ENCODE results near the gene VRK3.
A peak's percentile ranks its signal among the peaks of the same experiment; 100 is the strongest.
"Not testable (repeated sequence)": the region's sequence is repeated elsewhere in the genome, so short reads cannot be mapped to it uniquely, and the experiment has no call there.

The VRK3 gene

GRCh38 chr19:49986354-49986753 is 38.8 kb downstream of the VRK3 start:
- no peak for DNase-seq

GRCh38 chr19:49985871-49986270 is 39.3 kb downstream of the VRK3 start:
- no peak for DNase-seq

GRCh38 chr19:49984491-49984890 is 40.7 kb downstream of the VRK3 start:
- DNase-seq = no peak

GRCh38 chr19:49983645-49984229 is 41.4 kb downstream of the VRK3 start:
- peak; percentile 76 for DNase-seq

GRCh38 chr19:49981603-49982593 is 43.3 kb downstream of the VRK3 start:
- peak; percentile 78 for DNase-seq

- no peak for DNase-seq
Observed at GRCh38 chr19:49978324-49978723, 46.8 kb downstream of the VRK3 start.

GRCh38 chr19:49977881-49978280 is 47.3 kb downstream of the VRK3 start:
- no peak for DNase-seq

- no peak for DNase-seq
Observed at GRCh38 chr19:49977076-49977475, 48.1 kb downstream of the VRK3 start.

- DNase-seq = no peak
Observed at GRCh38 chr19:49976496-49976895, 48.7 kb downstream of the VRK3 start.

GRCh38 chr19:49975051-49975450 is 50.1 kb downstream of the VRK3 start:
- DNase-seq = no peak

GRCh38 chr19:49973987-49974386 is 51.2 kb downstream of the VRK3 start:
- no peak for DNase-seq

GRCh38 chr19:49972841-49973240 is 52.3 kb downstream of the VRK3 start:
- no peak for DNase-seq

GRCh38 chr19:49971991-49972411 is 53.2 kb downstream of the VRK3 start:
- no peak for DNase-seq

- not testable (repeated sequence) for DNase-seq
Observed at GRCh38 chr19:49969355-49969754, 55.8 kb downstream of the VRK3 start.

- DNase-seq = no peak
Observed at GRCh38 chr19:49968279-49968922, 56.8 kb downstream of the VRK3 start.

GRCh38 chr19:49960980-49961379 is 64.2 kb downstream of the VRK3 start, which contains the start of gene SIGLEC11:
Gene SIGLEC11, minus strand, starts transcription at chr19:49961172. Its CDS starts 91 bp downstream, at chr19:49961081.
- DNase-seq = not testable (repeated sequence)

GRCh38 chr19:49959892-49960291 is 65.3 kb downstream of the VRK3 start:
- not testable (repeated sequence) for DNase-seq

GRCh38 chr19:49958596-49958995 is 66.6 kb downstream of the VRK3 start:
- not testable (repeated sequence) for DNase-seq

GRCh38 chr19:49958144-49958543 is 67.0 kb downstream of the VRK3 start:
- DNase-seq = not testable (repeated sequence)

- DNase-seq = no peak
Observed at GRCh38 chr19:49957262-49957915, 67.8 kb downstream of the VRK3 start.

GRCh38 chr19:49956115-49956495 is 69.1 kb downstream of the VRK3 start:
- DNase-seq = no peak

GRCh38 chr19:49954933-49955332 is 70.2 kb downstream of the VRK3 start:
- DNase-seq = no peak
